Measurements from ENCODE around the gene SCMH1.

- TF ChIP-seq POLR2A (IDR thresholded peaks at IDR 0.05) (no peak), CTCF (IDR thresholded peaks at IDR 0.05) (no peak)
Observed at GRCh38 chr1:40978886-40979240, 263.2 kb downstream of the SCMH1 start.
